Measurements from ENCODE around the gene CMBL.
"Not testable (repeated sequence)": the region's sequence is repeated elsewhere in the genome, so short reads cannot be mapped to it uniquely, and the experiment has no call there.

CMBL gene

DNA sequence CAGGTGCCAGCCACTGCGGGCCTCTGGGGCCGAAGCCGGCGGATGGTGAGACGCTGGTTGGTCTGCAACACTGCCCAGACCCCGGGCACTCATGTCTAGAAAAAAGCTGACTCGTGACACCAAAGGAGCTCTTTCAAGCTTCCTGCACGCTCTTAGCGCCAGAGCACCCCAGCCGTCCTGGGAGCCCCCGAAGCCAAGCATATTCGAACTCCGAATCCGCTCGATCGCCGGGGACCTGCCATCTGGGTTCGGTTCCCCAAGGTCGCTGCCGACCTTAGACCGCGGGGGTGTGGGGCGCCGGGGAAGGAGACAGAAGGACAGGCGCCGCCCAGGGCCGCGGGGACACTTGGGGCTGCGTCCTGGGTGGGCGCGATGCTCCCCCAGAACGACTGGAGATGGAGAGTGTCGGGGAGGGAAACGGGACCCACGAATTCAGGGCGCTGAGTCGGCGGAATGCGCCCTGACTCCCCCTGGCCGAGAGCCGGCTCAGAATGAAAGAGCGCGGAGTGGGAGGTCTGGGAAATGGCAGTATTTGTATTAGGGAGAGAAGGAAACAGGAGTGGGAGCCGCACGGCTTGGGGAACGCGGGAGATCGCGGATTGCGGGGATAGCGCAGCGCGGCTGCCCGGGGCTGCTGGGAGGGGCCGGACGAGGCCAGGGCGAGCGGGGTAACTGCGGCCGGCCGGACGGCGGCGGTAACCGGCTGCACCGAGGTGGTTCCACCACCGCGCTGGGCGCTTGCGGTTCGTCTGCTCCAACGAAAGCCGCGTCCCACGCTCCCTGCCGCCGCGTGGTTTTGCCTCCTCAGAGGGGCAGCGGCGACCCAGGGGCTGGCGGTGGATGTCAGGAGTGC, 25.7 kb upstream of the CMBL start:
- DNase-seq = no peak

- DNase-seq = no peak
Observed at GRCh38 chr5:10332301-10332700, 24.6 kb upstream of the CMBL start.

- no peak for DNase-seq
Observed at GRCh38 chr5:10331341-10331796, 23.7 kb upstream of the CMBL start.

- DNase-seq = no peak
Observed at GRCh38 chr5:10330511-10331230, 23.0 kb upstream of the CMBL start.

DNA sequence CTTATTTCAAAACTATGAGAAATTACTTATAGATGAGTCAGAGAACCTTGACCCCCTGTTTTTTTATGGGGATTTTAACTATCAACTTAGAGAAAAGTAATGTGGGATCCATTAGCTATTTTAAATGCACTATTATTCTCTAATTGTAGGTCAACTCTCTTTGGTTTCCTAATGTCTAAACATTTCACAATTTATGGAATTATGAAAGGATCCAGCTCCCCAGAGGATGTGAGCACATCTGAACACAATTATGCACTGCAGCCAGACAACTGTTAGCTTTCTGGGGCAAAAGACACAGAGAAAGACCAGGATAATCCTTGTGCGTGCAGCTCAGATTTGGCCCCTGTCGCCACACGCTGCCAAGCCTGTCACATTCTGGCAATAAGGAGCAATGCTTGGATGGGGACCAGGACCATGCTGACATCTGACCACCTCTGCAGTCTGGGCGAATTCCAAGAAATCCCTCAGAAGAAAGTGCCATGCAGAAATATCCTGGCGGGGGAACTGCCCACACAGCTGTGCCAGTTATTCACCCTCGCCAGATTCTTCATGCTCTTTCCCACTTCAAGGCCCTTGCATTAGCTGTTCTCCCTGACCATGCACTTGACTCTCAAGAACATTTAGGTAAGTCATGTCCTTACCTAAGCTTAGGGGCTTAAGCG, 22.2 kb upstream of the CMBL start:
- no peak for DNase-seq

- no peak for DNase-seq
Observed at GRCh38 chr5:10329446-10329819, 21.7 kb upstream of the CMBL start.

DNA sequence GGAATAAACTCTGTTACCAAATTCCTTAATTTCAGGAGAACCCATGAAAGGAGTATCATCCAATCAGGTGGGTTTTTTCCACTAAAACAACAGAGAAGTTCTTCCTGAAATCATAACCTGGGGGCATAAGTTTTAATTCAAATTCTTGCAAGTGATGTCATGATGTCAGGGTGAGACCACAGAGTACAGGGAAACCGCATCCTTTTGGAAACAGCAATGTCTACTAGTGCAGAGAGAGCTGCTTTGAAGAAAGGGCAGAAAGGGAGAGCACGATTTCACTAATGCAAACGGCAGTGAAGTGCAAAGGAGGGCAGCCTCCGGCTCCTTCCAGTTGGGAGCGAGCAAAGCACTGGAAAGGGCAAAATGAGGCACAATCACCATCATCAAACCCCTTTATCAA, 20.6 kb upstream of the CMBL start:
- no peak for DNase-seq

DNA sequence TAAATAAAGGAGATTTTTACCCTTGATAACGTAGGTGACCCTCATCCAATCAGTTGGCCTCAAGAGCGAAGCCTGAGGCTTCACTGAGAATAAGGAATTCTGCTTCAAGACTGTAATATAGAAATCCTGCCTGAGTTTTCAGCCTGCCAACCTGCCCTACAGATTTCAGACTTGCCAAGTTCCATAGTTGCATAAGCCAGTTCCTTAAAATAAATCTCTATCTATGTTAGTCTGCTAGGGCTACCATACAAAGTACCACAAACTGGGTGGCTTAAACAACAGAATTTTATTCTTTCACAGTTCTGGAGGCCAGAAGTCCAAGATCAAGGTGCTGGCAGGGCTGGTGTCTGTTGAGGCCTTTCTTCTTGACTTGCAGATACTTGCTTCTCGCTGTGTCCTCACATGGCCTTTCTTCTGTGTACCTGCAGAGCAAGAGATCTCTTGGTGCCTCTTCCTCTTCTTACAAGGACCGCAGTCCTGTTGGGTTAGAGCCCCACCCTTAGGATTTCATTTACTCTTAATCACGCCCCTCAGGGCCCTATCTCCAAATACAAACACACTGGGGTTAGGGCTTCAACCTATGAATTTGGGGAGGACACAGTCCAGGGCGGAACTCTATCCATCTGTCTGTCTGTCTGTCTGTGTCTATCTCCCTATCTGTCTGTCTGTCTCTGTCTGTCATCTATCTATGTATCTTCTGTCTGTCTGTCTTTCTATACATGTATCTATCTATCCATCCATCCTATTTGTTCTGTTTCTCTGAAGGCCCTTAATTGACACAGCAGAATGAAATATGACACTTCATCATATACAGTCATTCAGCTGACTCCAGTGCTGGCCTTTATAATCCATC, 17.0 kb upstream of the CMBL start:
- DNase-seq = no peak

- no peak for DNase-seq
Observed at GRCh38 chr5:10323588-10324488, 16.1 kb upstream of the CMBL start.

DNA sequence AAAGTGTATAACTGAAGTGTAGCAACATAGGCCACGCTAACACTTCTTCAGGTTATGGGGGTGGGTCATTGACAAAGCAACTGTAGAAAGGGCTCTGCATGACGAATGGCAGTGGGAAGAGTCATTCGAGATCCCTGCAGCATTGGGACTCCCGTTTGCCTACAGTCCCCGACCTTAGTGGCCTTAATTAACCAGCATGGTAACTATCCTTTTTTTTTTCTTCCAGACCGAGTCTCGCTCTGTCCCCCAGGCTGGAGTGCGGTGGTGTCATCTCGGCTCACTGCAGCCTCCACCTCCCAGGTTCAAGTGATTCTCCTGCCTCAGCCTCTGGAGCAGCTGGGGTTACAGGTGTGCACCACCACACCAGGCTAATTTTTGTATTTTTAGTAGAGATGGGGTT, 14.2 kb upstream of the CMBL start:
- no peak for DNase-seq

DNA sequence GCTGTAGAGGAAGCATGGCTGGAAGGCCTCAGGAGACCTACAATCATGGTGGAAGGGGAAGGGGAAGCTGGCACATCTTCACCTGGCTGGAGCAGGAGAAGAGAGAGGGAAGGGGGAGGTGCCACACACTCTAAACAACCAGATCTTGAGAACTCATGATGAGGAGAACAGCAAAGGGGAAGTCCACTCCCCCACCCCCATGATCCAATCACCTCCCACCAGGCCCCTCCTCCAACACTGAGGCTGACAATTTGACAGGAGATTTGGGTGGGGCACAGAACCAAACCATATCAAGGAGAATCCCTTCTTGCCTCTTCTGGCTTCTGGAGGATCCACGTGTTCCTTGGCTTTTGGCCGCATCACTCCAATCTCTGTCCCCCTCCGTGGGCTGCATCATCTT, 13.1 kb upstream of the CMBL start:
- DNase-seq = no peak

GRCh38 chr5:10319202-10319851, 11.6 kb upstream of the CMBL start:
- no peak for DNase-seq

DNA sequence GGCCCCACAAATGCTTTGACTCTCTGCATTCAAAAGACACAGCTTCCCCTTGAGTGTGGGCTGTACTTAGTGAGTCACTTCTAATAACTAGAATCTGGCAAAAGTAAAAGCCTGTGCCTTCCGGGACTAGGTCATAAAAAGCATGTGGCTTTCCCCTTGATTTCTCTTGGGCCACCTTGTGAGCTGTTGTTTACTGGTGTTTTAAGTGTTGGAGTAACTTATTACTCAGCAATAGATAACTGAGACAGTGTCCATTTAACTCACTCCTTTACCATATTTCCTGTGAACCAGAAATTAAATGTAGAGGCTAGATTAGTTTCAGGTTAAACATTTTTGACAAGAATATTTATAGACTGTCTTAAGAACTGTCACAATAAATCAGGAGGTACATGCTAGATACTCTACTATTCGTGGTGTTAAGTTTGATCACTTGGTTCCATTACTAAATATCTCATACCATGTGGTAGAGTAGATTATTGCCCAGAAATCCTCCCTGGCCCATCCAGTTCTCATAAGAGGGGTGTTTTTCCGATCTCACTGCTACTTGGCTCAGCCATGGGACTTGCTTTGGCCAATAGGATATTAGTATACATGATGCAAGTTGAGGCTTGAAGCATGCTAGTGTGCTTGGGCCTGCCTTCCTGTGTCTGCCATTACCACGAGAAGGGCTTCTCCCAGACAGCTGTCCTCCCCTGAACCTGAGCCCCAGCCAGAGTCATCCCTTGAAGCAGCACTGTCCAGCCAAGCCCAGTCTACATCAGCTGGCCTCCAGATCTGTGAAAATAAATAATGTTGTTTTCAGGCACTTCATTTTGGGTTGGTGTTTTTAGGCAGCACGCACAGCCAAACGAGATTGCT, 10.4 kb upstream of the CMBL start:
- no peak for DNase-seq

GRCh38 chr5:10315824-10316509, 8.3 kb upstream of the CMBL start:
- DNase-seq = no peak

DNA sequence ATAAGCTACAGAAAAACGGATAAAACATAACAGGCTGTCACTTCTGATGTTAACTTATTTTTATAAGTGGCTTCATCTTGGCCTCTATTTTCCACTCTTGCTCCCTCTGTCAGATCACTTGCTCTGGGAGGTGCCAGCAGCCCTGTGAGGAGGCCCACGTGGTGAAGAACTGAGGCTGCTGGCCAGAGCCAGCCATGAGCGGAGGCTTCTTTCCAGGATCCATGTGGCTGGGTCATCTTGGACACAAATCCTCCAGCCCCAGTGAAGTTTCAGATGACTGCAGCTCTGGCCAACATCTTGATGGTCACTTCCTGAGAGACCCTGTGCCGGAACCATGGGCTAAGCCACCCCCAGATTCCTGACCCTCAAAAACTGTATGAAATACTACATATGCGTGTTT, 7.5 kb upstream of the CMBL start:
- no peak for DNase-seq

- no peak for DNase-seq
Observed at GRCh38 chr5:10311595-10312425, 4.1 kb upstream of the CMBL start.

GRCh38 chr5:10310835-10311570, 3.3 kb upstream of the CMBL start:
- not testable (repeated sequence) for DNase-seq

Data from activated CD8-positive, alpha-beta memory T cell treated with anti-CD3 and anti-CD28 coated beads, Interleukin-2, amount 50 U/mL, for 4 hours (primary cell).